ENCODE measurements around the gene MAPK1. TPM values are rescaled to one million over a fixed set of nuclear protein-coding genes. Genes with fewer than 3 reads are reported as not detected.

The MAPK1 gene
- total RNA-seq, 1 experiment from 2014 or later: 87.4 TPM

- TF ChIP-seq HMGXB4 (CRISPR knock-in tag; IDR thresholded peaks at IDR 0.05) (no peak), CREM (CRISPR knock-in tag; IDR thresholded peaks at IDR 0.05) (no peak)
These were observed 11.2 kb downstream of the MAPK1 start (continued) for GRCh38 chr22:21856197-21856596.

- H3K9me3 Mint-ChIP-seq: no peaks in the 10 kb centered on the region
- peaks cover 32% of the 10 kb centered on the region for H3K4me1 Mint-ChIP-seq
- no peaks in the 10 kb centered on the region for H3K27me3 Mint-ChIP-seq (ENCODE audit: low read depth)
- H3K27ac Mint-ChIP-seq: peak overlapping the region; percentile 52; the same call in 1 of the 2 replicates
- ATAC-seq (no peak), DNase-seq (ENCODE audit: low spot score) (no peak)
- TF ChIP-seq EMX1 (CRISPR knock-in tag; IDR thresholded peaks at IDR 0.05) (no peak), SP1 (CRISPR knock-in tag; conservative IDR thresholded peaks at IDR 0.05) (no peak), NR2C2 (CRISPR knock-in tag; IDR thresholded peaks at IDR 0.05) (no peak), JAZF1 (CRISPR knock-in tag; IDR thresholded peaks at IDR 0.05) (no peak), GTF2I (CRISPR knock-in tag; conservative IDR thresholded peaks at IDR 0.05) (no peak), CBFB (CRISPR knock-in tag; IDR thresholded peaks at IDR 0.05; ENCODE audit: low read depth) (no peak), ZBTB21 (CRISPR knock-in tag; IDR thresholded peaks at IDR 0.05; ENCODE audit: borderline replicate concordance) (no peak), RELA (CRISPR knock-in tag; IDR thresholded peaks at IDR 0.05; ENCODE audit: borderline replicate concordance) (no peak)
- no peak overlapping the region for H3K4me3 Mint-ChIP-seq
- H3K36me3 Mint-ChIP-seq: peaks cover 7% of the 10 kb centered on the region; the same call in 1 of the 2 replicates
- CTCF ChIA-PET: interaction anchor here (0.7 to 1.2 kb wide), 3 partner anchors 62 to 97 kb away, joined by 3 read pairs; partner anchors contain the start of gene PPM1F
- POLR2A ChIA-PET: interaction anchor here (0.6 kb wide), 1 partner anchor 386 kb away, joined by 5 read pairs; no protein-coding TSS in a partner anchor
These were observed 11.8 kb downstream of the MAPK1 start for GRCh38 chr22:21855676-21856075.

GRCh38 chr22:21850660-21851059, 16.8 kb downstream of the MAPK1 start:
- TF ChIP-seq USF2 (CRISPR knock-in tag; IDR thresholded peaks at IDR 0.05) (no peak), USF1 (CRISPR knock-in tag; IDR thresholded peaks at IDR 0.05) (no peak), RELA (CRISPR knock-in tag; IDR thresholded peaks at IDR 0.05; ENCODE audit: borderline replicate concordance) (no peak), ELF4 (CRISPR knock-in tag; IDR thresholded peaks at IDR 0.05; ENCODE audit: low read depth) (no peak), ZNF425 (CRISPR knock-in tag; conservative IDR thresholded peaks at IDR 0.05) (no peak), NR2C2 (CRISPR knock-in tag; IDR thresholded peaks at IDR 0.05) (no peak), MXD4 (CRISPR knock-in tag; IDR thresholded peaks at IDR 0.05; ENCODE audit: borderline replicate concordance) (no peak), RORB (CRISPR knock-in tag; IDR thresholded peaks at IDR 0.05) (no peak), ZNF671 (CRISPR knock-in tag; IDR thresholded peaks at IDR 0.05) (no peak), ZNF138 (CRISPR knock-in tag; conservative IDR thresholded peaks at IDR 0.05) (no peak), FOXP4 (CRISPR knock-in tag; IDR thresholded peaks at IDR 0.05) (no peak), TCF7 (CRISPR knock-in tag; IDR thresholded peaks at IDR 0.05; ENCODE audit: low read depth) (no peak)
- H3K4me1 Mint-ChIP-seq: peaks cover 13% of the 10 kb centered on the region

More at GRCh38 chr22:21850660-21851059, 16.8 kb downstream of the MAPK1 start:
- ChIA-PET POLR2A (no interaction called here), CTCF (interaction anchor here (0.6 kb wide), 1 partner anchor 39 kb away, joined by 3 read pairs; no protein-coding TSS in a partner anchor)
- H3K27me3 Mint-ChIP-seq (ENCODE audit: low read depth): peaks cover 2% of the 10 kb centered on the region; the same call in 1 of the 2 replicates
- DNase-seq (ENCODE audit: low spot score) (no peak), ATAC-seq (no peak)
- H3K4me3 Mint-ChIP-seq: no peak overlapping the region
- H3K27ac Mint-ChIP-seq: no peak overlapping the region
- peaks cover 20% of the 10 kb centered on the region for H3K9me3 Mint-ChIP-seq
- H3K36me3 Mint-ChIP-seq: peaks cover 32% of the 10 kb centered on the region
